ENCODE results near the gene TNNC2. TPM values are rescaled to one million over a fixed set of nuclear protein-coding genes. Genes with fewer than 3 reads are reported as not detected.

TNNC2 gene
- total RNA-seq, 2 donors from 2014 or later = 0.51 TPM; not detected in 1

- no peaks in the 10 kb centered on the region for H3K4me1 ChIP-seq (ENCODE audit: control insufficient read depth, insufficient read depth, low read length)
- TF ChIP-seq CTCF (conservative IDR thresholded peaks at IDR 0.05) = no peak
- Mint-ChIP-seq H3K27me3 (ENCODE audit: insufficient read depth) (no peaks in the 10 kb centered on the region), H3K36me3 (ENCODE audit: low read depth) (peaks cover 38% of the 10 kb centered on the region), H3K4me1 (peaks cover 6% of the 10 kb centered on the region), H3K9me3 (no peaks in the 10 kb centered on the region), H3K4me3 (no peak overlapping the region), H3K27ac (no peak overlapping the region)
- no peaks in the 10 kb centered on the region for H3K27me3 ChIP-seq (ENCODE audit: control insufficient read depth, insufficient read depth, low read length, poor library complexity, severe bottlenecking)
- 93 to 97% methylated on average over 7 to 10 of the region's 10 CpGs for WGBS, 2 experiments (ENCODE audit: insufficient coverage in 1 of 2, insufficient read length in 1 of 2)
- no peak for DNase-seq
- no peak overlapping the region for H3K27ac ChIP-seq (ENCODE audit: low read depth, low read length)
- H3K9ac ChIP-seq (ENCODE audit: extremely low read depth, low read length, poor library complexity, severe bottlenecking) = no peak overlapping the region
- H3K36me3 ChIP-seq (ENCODE audit: control insufficient read depth, insufficient read depth, low read length) = peaks cover 56% of the 10 kb centered on the region
- H3K9me3 ChIP-seq (ENCODE audit: control insufficient read depth, low read length) = no peaks in the 10 kb centered on the region
- no peak overlapping the region for H3K4me3 ChIP-seq (ENCODE audit: low read length)
These were observed 14.5 kb upstream of the TNNC2 start for GRCh38 chr20:45841407-45842129.

- TF ChIP-seq CTCF (conservative IDR thresholded peaks at IDR 0.05) = peak; percentile 18
- H3K4me3 ChIP-seq (ENCODE audit: low read length) = no peak overlapping the region
- no peak overlapping the region for H3K9ac ChIP-seq (ENCODE audit: extremely low read depth, low read length, poor library complexity, severe bottlenecking)
- Mint-ChIP-seq H3K4me1 (peaks cover 7% of the 10 kb centered on the region), H3K36me3 (ENCODE audit: low read depth) (peaks cover 31% of the 10 kb centered on the region), H3K9me3 (no peaks in the 10 kb centered on the region), H3K27ac (no peak overlapping the region), H3K4me3 (no peak overlapping the region), H3K27me3 (ENCODE audit: insufficient read depth) (no peaks in the 10 kb centered on the region)
- no peaks in the 10 kb centered on the region for H3K4me1 ChIP-seq (ENCODE audit: control insufficient read depth, insufficient read depth, low read length)
- no peak for DNase-seq
- H3K36me3 ChIP-seq (ENCODE audit: control insufficient read depth, insufficient read depth, low read length) = peaks cover 48% of the 10 kb centered on the region
- 94 to 95% methylated on average over 15 to 25 of the region's 25 CpGs for WGBS, 2 experiments (ENCODE audit: insufficient coverage in 1 of 2, insufficient read length in 1 of 2)
- H3K27me3 ChIP-seq (ENCODE audit: control insufficient read depth, insufficient read depth, low read length, poor library complexity, severe bottlenecking) = no peaks in the 10 kb centered on the region
- H3K27ac ChIP-seq (ENCODE audit: low read depth, low read length) = no peak overlapping the region
- H3K9me3 ChIP-seq (ENCODE audit: control insufficient read depth, low read length) = no peaks in the 10 kb centered on the region
These were observed 13.6 kb upstream of the TNNC2 start for GRCh38 chr20:45840700-45841198.

GRCh38 chr20:45836841-45837240 is 9.7 kb upstream of the TNNC2 start:
- no peak overlapping the region for H3K4me3 ChIP-seq (ENCODE audit: low read length)
- H3K36me3 ChIP-seq (ENCODE audit: control insufficient read depth, insufficient read depth, low read length) = peaks cover 9% of the 10 kb centered on the region
- H3K9ac ChIP-seq (ENCODE audit: extremely low read depth, low read length, poor library complexity, severe bottlenecking) = no peak overlapping the region
- H3K4me1 ChIP-seq (ENCODE audit: control insufficient read depth, insufficient read depth, low read length) = peaks cover 6% of the 10 kb centered on the region
- Mint-ChIP-seq H3K27ac (no peak overlapping the region), H3K4me1 (peaks cover 14% of the 10 kb centered on the region), H3K36me3 (ENCODE audit: low read depth) (peaks cover 5% of the 10 kb centered on the region), H3K4me3 (no peak overlapping the region), H3K9me3 (no peaks in the 10 kb centered on the region), H3K27me3 (ENCODE audit: insufficient read depth) (no peaks in the 10 kb centered on the region)
- no peak overlapping the region for H3K27ac ChIP-seq (ENCODE audit: low read depth, low read length)
- no peak for DNase-seq
- no peaks in the 10 kb centered on the region for H3K27me3 ChIP-seq (ENCODE audit: control insufficient read depth, insufficient read depth, low read length, poor library complexity, severe bottlenecking)
- WGBS, 2 experiments (ENCODE audit: insufficient coverage in 1 of 2, insufficient read length in 1 of 2) = 50 to 89% methylated on average over 1 of the region's 1 CpG
- no peaks in the 10 kb centered on the region for H3K9me3 ChIP-seq (ENCODE audit: control insufficient read depth, low read length)
- TF ChIP-seq CTCF (conservative IDR thresholded peaks at IDR 0.05) = no peak

Measured in endodermal cell (in vitro differentiated cells).